ENCODE results near the gene MLF1.
"Not testable (repeated sequence)": the region's sequence is repeated elsewhere in the genome, so short reads cannot be mapped to it uniquely, and the experiment has no call there.

The MLF1 gene

DNA sequence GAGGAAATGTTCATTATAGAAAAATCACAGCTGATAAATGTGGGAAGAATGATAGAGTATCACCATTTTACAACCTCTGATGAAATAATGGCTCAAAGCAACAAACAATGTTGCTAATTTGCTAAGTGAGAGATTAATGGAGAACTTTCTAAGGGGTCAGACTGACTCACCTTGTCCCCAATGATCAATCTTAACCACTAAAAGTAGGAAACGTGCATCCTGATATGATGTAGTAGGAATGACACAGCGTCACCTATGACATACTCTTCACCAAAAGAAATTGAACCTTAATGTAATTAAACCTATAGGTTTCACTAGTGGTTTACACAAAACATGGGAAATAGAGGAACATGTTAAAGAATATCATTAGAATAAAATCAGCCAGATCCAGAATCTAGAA lies 35.1 kb upstream of the MLF1 start:
- H3K4me3 ChIP-seq (ENCODE audit: control insufficient read depth, low read depth, low read length): no peak overlapping the region
- no peak for DNase-seq (ENCODE audit: low read depth)
- TF ChIP-seq CTCF (IDR thresholded peaks at IDR 0.05; ENCODE audit: control insufficient read depth, insufficient read depth, low read depth, low read length, missing control alignments): no peak

DNA sequence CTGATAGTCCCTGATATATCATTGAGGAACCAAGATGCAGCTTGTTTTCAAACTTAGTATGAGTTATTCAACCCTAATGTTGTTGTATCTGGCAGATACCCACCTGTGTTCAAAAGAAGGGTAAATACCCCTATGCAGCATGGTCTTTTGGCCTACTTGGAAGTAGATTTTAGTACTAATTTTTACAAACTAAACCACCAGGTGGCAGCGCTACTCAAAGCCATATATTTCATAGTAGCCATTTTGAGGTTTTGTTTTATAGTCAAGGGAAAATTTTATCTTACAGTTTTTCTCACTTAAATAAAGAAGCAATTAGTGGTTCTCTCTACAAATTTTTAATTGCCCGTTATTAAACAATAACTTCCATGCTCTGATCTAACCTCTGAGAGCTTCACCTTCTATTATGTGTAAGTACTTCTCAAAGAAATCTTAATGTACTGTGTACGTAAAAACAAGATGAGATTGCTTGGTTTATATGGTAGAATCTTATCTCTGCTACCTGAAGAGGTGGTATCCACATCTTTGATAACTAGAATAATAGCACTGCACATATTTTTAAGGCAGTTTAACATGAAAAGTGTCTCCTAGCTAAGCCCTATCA lies 31.5 kb upstream of the MLF1 start:
- no peak for DNase-seq (ENCODE audit: low read depth)
- TF ChIP-seq CTCF (IDR thresholded peaks at IDR 0.05; ENCODE audit: control insufficient read depth, insufficient read depth, low read depth, low read length, missing control alignments): peak; percentile 56
- no peak overlapping the region for H3K4me3 ChIP-seq (ENCODE audit: control insufficient read depth, low read depth, low read length)

GRCh38 chr3:158540066-158540465 lies 30.9 kb upstream of the MLF1 start:
- H3K4me3 ChIP-seq (ENCODE audit: control insufficient read depth, low read depth, low read length): no peak overlapping the region
- TF ChIP-seq CTCF (IDR thresholded peaks at IDR 0.05; ENCODE audit: control insufficient read depth, insufficient read depth, low read depth, low read length, missing control alignments): no peak
- DNase-seq (ENCODE audit: low read depth): no peak

GRCh38 chr3:158548691-158549090 lies 22.3 kb upstream of the MLF1 start:
- no peak overlapping the region for H3K4me3 ChIP-seq (ENCODE audit: control insufficient read depth, low read depth, low read length)
- TF ChIP-seq CTCF (IDR thresholded peaks at IDR 0.05; ENCODE audit: control insufficient read depth, insufficient read depth, low read depth, low read length, missing control alignments): no peak
- no peak for DNase-seq (ENCODE audit: low read depth)

DNA sequence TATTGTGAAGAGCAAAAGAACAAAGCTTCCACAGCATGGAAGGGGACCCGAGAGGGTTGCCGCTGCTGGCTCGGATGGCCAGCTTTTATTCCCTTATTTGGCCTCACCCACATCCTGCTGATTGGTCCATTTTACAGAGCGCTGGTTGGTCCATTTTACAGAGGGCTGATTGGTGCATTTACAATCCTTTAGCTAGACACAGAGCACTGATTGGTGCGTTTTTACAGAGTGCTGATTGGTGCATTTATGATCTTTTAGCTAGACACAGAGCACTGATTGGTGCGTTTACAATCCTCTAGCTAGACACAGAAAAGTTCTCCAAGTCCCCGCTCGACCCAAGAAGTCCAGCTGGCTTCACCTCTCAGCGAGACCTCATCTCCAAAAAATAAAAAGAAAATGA lies 21.1 kb upstream of the MLF1 start:
- not testable (repeated sequence) for H3K4me3 ChIP-seq (ENCODE audit: control insufficient read depth, low read depth, low read length); DNase-seq (ENCODE audit: low read depth)

DNA sequence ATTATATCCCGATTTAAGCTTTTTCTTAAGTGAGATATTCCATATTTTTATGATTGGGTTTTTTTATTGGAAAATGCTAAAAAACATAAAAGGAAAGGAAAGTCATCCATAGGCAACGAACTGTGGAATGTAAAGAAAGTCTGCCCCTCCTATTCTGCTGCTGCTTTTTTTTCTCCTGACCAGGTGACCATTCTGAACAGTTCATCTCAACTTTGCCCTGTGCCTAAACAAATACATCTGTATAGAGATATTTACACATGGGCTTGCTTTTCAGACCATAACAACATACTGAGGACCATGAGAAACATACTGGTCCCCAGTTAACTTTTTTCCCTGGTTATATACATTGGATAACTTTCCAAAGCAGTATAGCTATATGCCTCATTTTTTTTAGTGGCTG lies 18.9 kb upstream of the MLF1 start:
- H3K4me3 ChIP-seq (ENCODE audit: control insufficient read depth, low read depth, low read length): no peak overlapping the region
- no peak for TF ChIP-seq CTCF (IDR thresholded peaks at IDR 0.05; ENCODE audit: control insufficient read depth, insufficient read depth, low read depth, low read length, missing control alignments)
- DNase-seq (ENCODE audit: low read depth): no peak

GRCh38 chr3:158559504-158559903 lies 11.5 kb upstream of the MLF1 start:
- DNase-seq (ENCODE audit: low read depth): no peak
- TF ChIP-seq CTCF (IDR thresholded peaks at IDR 0.05; ENCODE audit: control insufficient read depth, insufficient read depth, low read depth, low read length, missing control alignments): no peak
- H3K4me3 ChIP-seq (ENCODE audit: control insufficient read depth, low read depth, low read length): no peak overlapping the region
